Endodermal cell (in vitro differentiated cells): Measurements from ENCODE around the gene TMEM145. TPM values are rescaled to one million over a fixed set of nuclear protein-coding genes. Genes with fewer than 3 reads are reported as not detected.
A peak's percentile ranks its signal among the peaks of the same experiment; 100 is the strongest.

ENCODE experiments used
- DNase-seq: peaks from one replicate; pipeline ENCODE4 v3.0.0-alpha.2; 2017
- H3K27ac ChIP-seq: 2 replicates; pipeline ENCODE4 v1.5.1; 2013; ENCODE audit warnings: mild to moderate bottlenecking, low read depth, low read length, moderate library complexity
- H3K27me3 ChIP-seq: 2 replicates; pipeline ENCODE4 v1.6.1; 2013; ENCODE audit warnings: mild to moderate bottlenecking, low read length, moderate library complexity; ENCODE audit not compliant: insufficient read depth, control insufficient read depth, poor library complexity, severe bottlenecking
- H3K36me3 ChIP-seq: 2 replicates; pipeline ENCODE4 v1.7.0; 2013; ENCODE audit warnings: mild to moderate bottlenecking, low read length, moderate library complexity; ENCODE audit not compliant: control insufficient read depth, insufficient read depth
- H3K4me1 ChIP-seq: one replicate; pipeline ENCODE4 v1.7.0; 2013; ENCODE audit warnings: low read length; ENCODE audit not compliant: control insufficient read depth, insufficient read depth
- H3K4me3 ChIP-seq: 2 replicates; pipeline ENCODE4 v1.5.1; 2013; ENCODE audit warnings: mild to moderate bottlenecking, low read length, moderate library complexity
- H3K9ac ChIP-seq: 2 replicates; pipeline ENCODE4 v1.6.1; 2013; ENCODE audit warnings: mild to moderate bottlenecking, low read length, moderate library complexity; ENCODE audit not compliant: poor library complexity, severe bottlenecking; ENCODE audit errors: extremely low read depth
- H3K9me3 ChIP-seq: 2 replicates; pipeline ENCODE4 v1.6.1; 2013; ENCODE audit warnings: mild to moderate bottlenecking, low read length, moderate library complexity; ENCODE audit not compliant: control insufficient read depth
- H3K27ac Mint-ChIP-seq: 2 replicates; pipeline ENCODE4 v1.8.0; 2020; ENCODE audit warnings: mixed read lengths
- H3K27me3 Mint-ChIP-seq: 2 replicates; pipeline ENCODE4 v1.8.0; 2021; ENCODE audit warnings: mild to moderate bottlenecking, mixed read lengths; ENCODE audit not compliant: insufficient read depth
- H3K36me3 Mint-ChIP-seq: 2 replicates; pipeline ENCODE4 v1.8.0; 2020; ENCODE audit warnings: low read depth, mixed read lengths
- H3K4me1 Mint-ChIP-seq: 2 replicates; pipeline ENCODE4 v1.8.0; 2020; ENCODE audit warnings: mixed read lengths
- H3K4me3 Mint-ChIP-seq: 2 replicates; pipeline ENCODE4 v1.8.0; 2020; ENCODE audit warnings: mild to moderate bottlenecking, moderate library complexity, mixed read lengths
- H3K9me3 Mint-ChIP-seq: 2 replicates; pipeline ENCODE4 v1.8.0; 2020; ENCODE audit warnings: mild to moderate bottlenecking, mixed read lengths
- WGBS, 2 experiments: methylation state at CpG; one replicate each; pipeline versions ENCODE4 v1.1.5 to v1.1.7; 2013; ENCODE audit warnings: missing lambda C conversion rate in 2 of 2, mixed read lengths in 1 of 2; ENCODE audit not compliant: insufficient coverage in 1 of 2, insufficient read length in 1 of 2; 5-methylcytosine and 5-hydroxymethylcytosine counted together
- total RNA-seq, 2 donors: library from RNA; stranded (reverse); fragmentation: NEBNext Ultra II Directional in 1 of 2; extraction: Animal tissue kit (Norgen Biotek cat#: 25700) in 1 of 2; gene quantifications; 2 replicates in 1 of 2; 3 replicates in 1 of 2; pipeline ENCODE4 v1.2.1, GENCODE V29; 2021
- TF ChIP-seq, protein P1 (sequence below): fragments of 200-600 bp; sonication (generic); conservative IDR thresholded peaks from 2 replicates; pipeline ENCODE4 v1.5.0; 2021; ENCODE audit warnings: antibody characterized with exemption, mild to moderate bottlenecking

The TMEM145 gene
- total RNA-seq, 2 donors from 2014 or later = 0.38 to 0.42 TPM

DNA sequence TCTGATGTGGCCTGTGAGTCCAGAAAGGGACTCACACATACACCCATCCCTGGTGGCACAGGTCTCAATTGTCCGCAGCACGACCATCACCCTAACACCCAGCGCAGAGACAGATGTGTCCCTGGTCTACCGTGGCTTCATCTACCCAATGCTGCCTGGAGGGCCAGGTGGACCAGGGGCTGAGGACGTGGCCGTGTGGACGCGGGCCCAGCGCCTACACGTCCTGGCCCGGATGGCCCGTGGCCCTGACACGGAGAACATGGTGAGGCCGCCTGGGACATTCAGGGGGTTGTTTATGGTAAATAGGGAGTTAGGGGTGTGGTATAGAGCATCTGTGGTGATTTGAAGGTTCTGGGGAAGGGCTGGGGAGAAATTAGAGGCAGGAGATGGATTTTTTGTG is 35.1 kb downstream of the TMEM145 start:
- no peaks in the 10 kb centered on the region for H3K27me3 Mint-ChIP-seq
- Histone ChIP-seq H3K27me3 (no peaks in the 10 kb centered on the region), H3K4me1 (no peaks in the 10 kb centered on the region), H3K36me3 (peaks cover 20% of the 10 kb centered on the region), H3K9me3 (no peaks in the 10 kb centered on the region), H3K9ac (no peak overlapping the region), H3K4me3 (no peak overlapping the region), H3K27ac (no peak overlapping the region)
- no peaks in the 10 kb centered on the region for H3K4me1 Mint-ChIP-seq
- TF ChIP-seq, protein P1, sequence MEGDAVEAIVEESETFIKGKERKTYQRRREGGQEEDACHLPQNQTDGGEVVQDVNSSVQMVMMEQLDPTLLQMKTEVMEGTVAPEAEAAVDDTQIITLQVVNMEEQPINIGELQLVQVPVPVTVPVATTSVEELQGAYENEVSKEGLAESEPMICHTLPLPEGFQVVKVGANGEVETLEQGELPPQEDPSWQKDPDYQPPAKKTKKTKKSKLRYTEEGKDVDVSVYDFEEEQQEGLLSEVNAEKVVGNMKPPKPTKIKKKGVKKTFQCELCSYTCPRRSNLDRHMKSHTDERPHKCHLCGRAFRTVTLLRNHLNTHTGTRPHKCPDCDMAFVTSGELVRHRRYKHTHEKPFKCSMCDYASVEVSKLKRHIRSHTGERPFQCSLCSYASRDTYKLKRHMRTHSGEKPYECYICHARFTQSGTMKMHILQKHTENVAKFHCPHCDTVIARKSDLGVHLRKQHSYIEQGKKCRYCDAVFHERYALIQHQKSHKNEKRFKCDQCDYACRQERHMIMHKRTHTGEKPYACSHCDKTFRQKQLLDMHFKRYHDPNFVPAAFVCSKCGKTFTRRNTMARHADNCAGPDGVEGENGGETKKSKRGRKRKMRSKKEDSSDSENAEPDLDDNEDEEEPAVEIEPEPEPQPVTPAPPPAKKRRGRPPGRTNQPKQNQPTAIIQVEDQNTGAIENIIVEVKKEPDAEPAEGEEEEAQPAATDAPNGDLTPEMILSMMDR = no peak
- no peak for DNase-seq
- no peak overlapping the region for H3K4me3 Mint-ChIP-seq
- H3K9me3 Mint-ChIP-seq = no peaks in the 10 kb centered on the region
- peaks cover 39% of the 10 kb centered on the region for H3K36me3 Mint-ChIP-seq
- peak overlapping the region; percentile 31 for H3K27ac Mint-ChIP-seq
- WGBS, 2 experiments = 86 to 94% methylated on average over 10 to 14 of the region's 14 CpGs

DNA sequence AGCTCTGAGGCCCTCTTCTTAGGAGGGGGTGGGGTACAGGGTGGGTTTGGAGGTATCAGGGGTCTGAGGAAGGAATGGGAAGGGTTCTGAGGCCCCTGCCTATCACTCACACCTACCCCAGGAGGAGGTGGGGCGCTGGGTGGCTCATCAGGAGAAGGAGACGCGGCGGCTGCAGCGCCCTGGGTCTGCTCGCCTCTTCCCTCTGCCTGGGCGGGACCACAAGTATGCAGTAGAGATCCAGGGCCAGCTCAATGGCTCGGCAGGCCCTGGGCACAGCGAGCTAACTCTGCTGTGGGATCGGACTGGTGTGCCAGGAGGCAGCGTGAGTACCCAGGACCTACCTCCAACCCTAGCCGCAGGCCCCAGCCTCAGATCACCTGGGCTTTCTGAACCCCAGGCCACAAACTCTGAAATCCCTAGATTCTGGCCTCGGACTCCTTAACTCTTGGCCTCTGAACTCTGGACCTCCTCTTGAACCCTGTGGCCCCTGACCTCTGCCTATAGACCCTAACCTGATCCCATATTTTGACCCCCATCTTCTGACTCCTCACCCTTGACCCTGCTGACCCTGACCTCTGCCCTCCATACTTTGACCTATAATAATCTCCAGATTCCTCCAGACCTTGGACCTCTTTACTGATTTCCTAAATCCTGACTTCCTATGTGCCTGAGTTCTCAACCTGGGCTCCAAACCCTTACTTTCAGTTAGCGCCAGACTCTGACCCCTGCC is 36.4 kb downstream of the TMEM145 start:
- 92 to 97% methylated on average over 2 to 14 of the region's 14 CpGs for WGBS, 2 experiments
- Histone ChIP-seq H3K4me3 (no peak overlapping the region), H3K27ac (no peak overlapping the region), H3K4me1 (no peaks in the 10 kb centered on the region), H3K9me3 (no peaks in the 10 kb centered on the region), H3K36me3 (peaks cover 20% of the 10 kb centered on the region), H3K27me3 (no peaks in the 10 kb centered on the region), H3K9ac (no peak overlapping the region)
- TF ChIP-seq, protein P1 = no peak
- Mint-ChIP-seq H3K9me3 (no peaks in the 10 kb centered on the region), H3K27ac (no peak overlapping the region), H3K27me3 (no peaks in the 10 kb centered on the region), H3K36me3 (peaks cover 42% of the 10 kb centered on the region), H3K4me3 (no peak overlapping the region), H3K4me1 (no peaks in the 10 kb centered on the region)
- DNase-seq = no peak

DNA sequence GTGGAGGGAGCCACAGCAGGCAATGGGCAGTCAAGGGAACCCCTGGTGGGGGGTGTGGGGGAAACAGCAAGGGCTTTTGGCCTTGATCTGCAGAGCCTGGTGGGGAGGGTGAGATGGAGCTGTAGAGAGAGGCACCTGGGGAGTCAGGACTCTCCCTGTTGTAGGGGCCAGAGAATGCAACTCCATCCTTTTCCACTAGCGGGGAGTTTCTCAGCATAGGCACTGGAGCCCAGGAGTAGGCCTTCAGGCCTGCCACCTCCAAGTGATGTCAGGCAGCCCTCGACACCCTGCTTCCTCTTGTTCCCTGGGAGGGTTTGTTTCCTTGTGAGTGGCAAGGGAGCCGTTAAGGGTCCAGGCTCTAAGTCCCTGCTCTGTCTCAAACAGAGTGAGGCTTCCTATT is 37.3 kb downstream of the TMEM145 start:
- H3K27me3 ChIP-seq = no peaks in the 10 kb centered on the region
- H3K4me1 Mint-ChIP-seq = no peaks in the 10 kb centered on the region
- no peaks in the 10 kb centered on the region for H3K4me1 ChIP-seq
- H3K4me3 ChIP-seq = no peak overlapping the region
- H3K27ac Mint-ChIP-seq = no peak overlapping the region
- 93% methylated on average over 3 of the region's 3 CpGs; no CpG with 5 or more reads in 1 of the 2 experiments for WGBS, 2 experiments
- no peak for DNase-seq
- H3K36me3 ChIP-seq = peaks cover 12% of the 10 kb centered on the region
- H3K4me3 Mint-ChIP-seq = no peak overlapping the region
- no peaks in the 10 kb centered on the region for H3K27me3 Mint-ChIP-seq
- H3K9ac ChIP-seq = no peak overlapping the region
- TF ChIP-seq, protein P1 = no peak
- H3K9me3 Mint-ChIP-seq = no peaks in the 10 kb centered on the region
- no peaks in the 10 kb centered on the region for H3K9me3 ChIP-seq
- no peak overlapping the region for H3K27ac ChIP-seq
- peaks cover 38% of the 10 kb centered on the region for H3K36me3 Mint-ChIP-seq
